Hepatocyte (in vitro differentiated cells): ENCODE measurements around the gene GABRP.

ENCODE experiments used
- CTCF ChIP-seq: fragments of 200-600 bp; sonication (generic); IDR thresholded peaks from 2 replicates; pipeline ENCODE4 v1.5.1; 2016; ENCODE audit warnings: antibody characterized with exemption, mild to moderate bottlenecking; ENCODE audit not compliant: poor library complexity
- EZH2 ChIP-seq: fragments of 200-600 bp; sonication (generic); IDR thresholded peaks from 2 replicates; pipeline ENCODE4 v1.6.1; 2016; ENCODE audit warnings: antibody characterized with exemption, mild to moderate bottlenecking, borderline replicate concordance

GRCh38 chr5:170769246-170769645, 14.3 kb upstream of the GABRP start:
- TF ChIP-seq CTCF, result no peak
- TF ChIP-seq EZH2, result no peak
